ENCODE results near the gene CADM4.

CADM4 gene

DNA sequence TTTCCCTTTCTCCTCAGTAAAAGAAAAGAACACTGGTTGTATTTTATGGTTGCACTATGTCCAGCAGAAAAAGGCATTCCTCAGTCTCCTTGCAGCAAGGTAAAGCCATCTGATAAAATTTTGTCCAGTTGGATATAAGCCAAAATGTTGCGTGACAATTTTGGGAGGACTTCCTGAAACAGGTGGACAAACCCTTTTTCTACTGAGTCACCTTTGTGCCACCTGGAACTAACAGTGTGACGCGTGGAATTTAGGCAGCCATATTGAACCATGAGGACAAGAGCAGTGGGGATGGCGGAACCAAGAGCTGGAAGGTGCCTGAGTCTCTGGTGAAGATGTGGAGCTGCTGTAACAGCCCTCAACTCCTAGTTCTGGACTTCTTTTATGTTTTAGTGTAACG is 8.2 kb downstream of the CADM4 start:
- DNase-seq, result no peak

DNA sequence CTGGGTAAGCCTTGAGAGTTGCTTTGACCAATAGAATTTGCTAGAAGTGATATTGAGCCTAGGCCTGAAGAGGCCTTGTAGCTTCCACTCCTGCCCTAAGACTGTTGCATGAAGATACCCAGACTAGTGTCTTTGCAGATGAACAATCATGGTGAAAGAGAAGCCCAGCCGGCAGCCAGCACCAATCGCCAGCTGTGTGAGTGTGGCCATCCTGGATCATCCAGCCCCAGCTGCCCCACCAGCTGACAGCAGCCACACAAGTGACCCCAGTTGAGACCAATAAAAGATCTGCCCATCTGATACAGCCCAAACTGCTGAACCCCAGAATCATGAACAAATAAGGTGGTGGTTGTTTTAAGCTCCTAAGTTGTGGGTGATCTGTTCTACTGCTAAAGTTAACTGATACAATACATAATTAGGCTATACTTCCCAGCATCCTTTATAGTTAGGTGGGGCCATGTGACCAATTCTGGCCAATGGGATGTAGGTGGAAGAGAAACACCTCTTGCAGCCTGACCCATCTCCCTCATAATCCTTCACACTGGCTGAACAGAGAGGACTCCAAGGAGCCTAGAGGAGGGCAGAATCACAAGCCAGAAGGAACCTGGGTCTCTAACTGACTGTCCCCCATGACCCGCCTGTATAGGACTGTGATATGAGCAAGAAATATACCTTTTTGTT is 10.9 kb downstream of the CADM4 start:
- DNase-seq, result no peak

DNA sequence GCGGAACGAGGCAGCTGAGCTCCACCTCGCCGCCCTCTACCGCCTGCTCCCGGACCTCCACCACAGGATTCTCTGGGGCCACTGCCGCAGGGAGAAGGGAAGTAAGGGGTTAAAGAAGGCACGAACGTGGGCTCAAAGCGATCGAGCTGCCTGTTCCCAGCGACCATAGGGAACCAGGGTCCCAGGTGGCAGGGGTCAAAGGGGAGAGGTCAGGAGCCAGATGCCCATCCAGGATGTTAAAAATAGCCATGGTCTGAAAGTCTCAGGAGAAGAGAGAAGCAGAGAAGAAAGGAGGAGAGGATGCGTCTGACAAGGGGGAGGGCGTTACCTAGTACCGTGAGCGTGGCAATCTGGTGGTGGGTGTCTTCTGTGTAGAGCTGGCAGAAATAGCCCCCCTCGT is 12.8 kb downstream of the CADM4 start:
- no peak for DNase-seq

DNA sequence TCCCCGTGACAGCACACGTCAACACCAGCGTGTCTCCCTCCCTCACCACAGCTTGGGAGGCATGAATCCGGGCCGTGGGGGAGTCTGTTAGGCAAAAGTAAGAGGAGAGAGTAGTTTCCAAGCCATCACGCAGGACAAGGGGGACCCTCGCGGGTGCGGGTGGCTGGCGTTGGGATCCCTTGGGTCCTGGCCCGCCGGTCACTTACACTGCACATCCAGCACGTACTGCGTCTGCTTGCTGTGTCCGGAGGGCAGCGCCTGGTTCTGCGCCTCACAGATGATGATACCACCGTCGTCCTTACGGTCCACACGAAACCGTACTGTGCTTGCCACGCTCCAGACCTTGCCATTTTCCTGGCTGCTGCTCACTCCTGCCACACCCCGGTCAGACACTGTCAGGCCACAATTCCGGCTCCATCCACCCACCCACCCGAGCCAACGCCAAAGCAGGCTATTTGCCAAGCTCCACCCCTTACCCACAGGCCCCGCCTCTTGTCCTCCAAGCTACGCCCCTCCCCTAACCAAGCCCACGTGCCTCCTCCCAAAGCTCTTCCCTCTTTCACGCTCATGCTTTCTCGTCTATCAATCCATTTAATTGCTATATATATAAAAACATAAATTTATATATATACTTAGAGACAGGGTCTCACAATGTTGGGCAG is 13.6 kb downstream of the CADM4 start:
- DNase-seq, result peak; percentile 53

DNA sequence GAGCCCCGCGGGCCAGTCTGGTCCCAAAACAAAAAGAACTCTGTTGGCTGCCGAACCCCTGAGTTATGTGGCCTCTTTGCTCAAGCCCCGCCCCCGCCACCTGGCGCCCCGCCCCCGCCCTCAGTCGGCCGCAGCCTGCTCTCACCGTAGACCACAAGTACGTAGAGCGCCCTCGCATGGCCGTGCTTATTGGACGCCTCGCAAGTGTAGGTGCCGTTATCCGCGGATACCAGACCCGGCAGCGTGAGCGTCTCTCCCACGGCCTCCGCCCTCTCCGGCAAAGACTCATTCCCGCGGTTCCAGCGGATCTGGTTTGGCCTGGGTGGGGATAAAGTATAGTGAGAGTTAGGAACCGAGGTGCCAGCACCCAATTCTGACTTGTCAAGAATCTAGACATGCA is 14.7 kb downstream of the CADM4 start:
- DNase-seq, result peak; percentile 56

DNA sequence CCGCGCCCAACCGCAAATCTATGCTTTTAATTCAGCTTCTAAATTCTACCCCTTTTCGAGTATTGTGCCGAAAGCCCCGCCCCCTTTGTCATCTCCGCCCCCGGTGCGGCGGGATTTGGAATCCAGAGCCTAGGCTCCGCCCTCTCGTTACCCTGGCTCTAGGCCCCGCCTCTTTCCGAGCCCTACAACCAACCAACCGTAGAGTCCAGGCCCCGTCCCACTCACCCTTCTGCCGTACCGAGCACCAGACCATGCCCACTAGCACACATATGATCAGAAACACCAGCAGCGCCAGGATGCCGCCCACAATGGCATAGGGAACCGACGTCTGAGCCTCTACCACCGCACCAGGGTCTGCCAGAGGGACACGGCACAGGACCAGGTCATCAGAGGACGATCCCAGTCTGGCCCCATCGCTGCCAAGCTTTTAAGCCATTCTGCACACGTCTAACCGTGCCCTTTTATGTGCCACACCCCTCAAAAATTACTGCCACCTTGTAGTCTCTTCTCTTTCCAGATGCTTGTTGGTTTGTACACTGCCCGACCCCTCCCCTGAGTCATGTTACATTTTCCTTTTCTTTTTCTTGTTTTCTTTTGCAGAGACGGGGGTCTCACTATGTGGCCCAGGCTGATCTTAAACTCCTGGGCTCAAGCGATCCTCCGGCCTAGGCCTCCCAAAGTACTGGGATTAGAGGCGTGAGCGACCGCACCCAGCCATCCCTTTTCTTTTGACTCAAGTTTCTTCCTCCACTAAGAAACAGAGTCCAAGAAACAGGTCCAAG is 15.6 kb downstream of the CADM4 start:
- DNase-seq, result no peak

DNA sequence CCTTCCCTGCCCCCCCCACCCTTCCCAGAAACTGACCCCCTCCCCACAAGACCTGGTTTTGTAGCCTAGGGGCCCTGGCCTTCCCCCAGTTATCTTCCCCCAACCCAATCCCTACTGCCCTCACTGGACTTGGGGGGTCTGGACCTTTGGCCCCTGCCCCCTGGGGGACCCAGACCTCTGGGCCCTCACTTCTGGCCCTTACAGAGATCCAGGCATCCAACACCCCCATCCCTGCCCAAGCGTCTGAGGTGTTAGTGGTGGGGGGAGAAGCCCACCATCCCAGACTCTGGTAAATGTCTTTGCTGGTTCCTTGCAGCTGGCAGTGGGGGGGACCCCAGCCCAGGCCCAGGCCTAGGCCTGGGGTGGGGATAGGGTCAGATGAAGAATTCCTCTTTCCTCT is 16.7 kb downstream of the CADM4 start:
- no peak for DNase-seq

DNA sequence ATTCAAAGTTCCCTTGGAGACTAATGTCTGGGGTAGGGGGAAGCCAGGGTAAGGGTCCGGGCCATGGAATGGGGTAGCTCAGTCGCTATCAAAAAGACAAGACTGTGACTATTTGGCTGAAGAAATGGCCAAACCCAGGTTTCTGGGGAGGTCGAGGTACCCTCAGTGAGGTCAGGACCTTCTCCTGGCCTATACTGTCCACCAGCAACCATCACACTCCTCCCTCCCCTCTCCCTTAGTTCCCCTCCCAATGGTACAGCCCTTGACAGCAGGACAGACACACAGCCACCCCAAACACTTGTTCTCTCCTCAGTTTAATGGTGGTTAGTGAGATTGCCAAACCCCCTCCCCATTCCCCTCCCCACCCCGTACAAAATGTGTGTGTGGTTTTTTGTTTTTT is 17.6 kb downstream of the CADM4 start:
- DNase-seq, result no peak

DNA sequence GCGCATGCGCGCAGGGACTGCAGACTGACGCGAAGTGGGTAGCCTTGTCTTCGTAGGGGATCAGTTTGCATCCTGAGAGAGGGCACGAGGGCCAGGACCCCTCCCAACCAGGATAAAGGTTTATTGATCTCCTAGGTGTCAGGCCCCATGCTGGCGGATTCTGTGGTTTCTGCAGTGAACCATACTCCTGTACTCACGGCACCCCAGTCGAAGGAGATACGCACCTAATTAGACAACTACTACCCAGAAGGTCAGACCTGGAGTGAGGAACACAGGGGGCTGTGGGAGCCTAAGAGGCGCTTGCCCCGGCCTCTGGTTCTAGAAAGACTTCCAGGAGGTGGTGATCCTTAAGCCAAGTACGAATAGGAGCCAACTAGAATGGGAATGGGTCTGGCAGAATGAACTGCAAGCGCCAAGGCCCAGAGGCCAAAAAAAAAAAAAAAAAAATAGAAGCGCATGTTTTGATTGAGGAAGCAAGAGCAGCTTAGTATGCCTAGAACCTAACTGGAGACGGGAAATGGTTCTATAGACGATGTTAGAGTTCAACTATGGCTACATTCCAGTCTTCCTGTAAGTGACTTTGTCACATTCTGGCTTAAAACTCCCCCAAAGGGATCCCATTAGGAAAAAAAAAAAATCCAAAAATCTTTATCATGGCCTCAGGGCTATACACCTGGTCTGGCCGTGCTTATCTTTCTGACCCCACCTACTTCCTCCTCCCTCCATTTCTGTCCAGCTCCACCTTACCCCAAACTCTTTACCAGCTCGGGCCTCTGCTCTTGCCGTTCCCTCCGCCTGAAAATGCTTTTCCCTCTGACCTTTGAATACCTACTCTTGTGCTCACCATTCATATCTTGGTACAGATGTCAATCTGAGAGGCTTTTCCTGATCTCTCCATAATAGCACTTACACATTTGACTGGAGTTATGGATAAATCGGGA is 19.3 kb downstream of the CADM4 start:
- no peak for DNase-seq

DNA sequence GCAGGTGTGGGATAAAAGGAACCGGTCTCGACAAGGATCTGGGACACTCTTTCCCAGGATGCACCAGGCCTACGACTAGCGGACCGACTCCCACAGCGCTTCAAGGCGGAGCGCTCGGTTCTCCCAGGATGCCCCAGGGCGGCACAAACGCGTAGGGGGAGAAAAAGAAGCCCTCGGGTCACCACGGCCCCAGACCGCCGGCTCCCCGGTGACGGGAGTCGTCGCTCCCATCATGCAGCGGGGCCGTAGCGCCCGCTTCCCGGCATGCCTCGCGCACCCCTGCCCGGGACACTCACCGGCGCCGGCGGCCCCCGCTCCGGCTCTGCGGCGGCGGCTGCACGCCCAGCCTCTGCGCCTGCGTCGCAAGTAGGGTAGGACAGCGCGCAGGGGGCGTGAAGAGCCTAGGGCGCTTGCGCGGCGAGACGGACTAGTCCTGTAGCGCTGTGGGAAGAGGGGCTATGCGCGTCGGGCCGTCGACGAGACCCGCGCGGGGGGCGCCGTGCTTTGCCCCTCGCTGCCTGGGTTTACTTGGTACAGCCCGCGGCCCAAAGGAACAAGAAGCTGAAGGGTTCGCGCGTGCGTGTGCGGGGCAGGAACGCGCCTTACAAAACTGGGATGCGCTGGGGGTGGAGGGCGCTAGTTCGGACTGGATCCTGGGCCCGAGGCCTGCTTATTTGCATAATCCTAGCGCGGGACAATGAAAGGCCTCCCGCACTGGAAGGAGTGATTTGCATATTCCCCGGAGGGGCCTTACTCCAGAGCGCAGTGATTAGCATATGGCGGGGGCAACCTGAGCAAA is 20.2 kb downstream of the CADM4 start, which contains the start of gene ZNF428:
TSS of gene ZNF428 (minus strand) at position 368 of the 799 bp plus-strand sequence. CDS start 5,325 bp downstream, outside the sequence.
- peak; percentile 91 for DNase-seq

DNA sequence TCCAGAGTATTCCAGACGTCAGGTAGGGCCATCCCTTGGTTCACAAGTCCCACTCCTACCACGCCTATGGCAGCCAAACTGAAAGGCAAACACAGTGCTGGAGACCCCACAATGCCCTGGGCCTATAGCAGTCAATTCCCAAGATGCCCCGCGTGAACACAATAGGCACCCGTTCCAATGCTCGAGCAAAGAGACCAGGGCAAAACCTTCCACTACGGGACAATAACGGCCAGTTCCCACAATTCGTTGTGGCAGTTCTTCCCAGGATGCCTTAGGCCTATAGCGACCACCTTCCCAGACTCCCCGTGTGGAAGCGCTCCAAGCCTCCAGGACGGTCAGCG is 20.8 kb downstream of the CADM4 start:
- no peak for DNase-seq

DNA sequence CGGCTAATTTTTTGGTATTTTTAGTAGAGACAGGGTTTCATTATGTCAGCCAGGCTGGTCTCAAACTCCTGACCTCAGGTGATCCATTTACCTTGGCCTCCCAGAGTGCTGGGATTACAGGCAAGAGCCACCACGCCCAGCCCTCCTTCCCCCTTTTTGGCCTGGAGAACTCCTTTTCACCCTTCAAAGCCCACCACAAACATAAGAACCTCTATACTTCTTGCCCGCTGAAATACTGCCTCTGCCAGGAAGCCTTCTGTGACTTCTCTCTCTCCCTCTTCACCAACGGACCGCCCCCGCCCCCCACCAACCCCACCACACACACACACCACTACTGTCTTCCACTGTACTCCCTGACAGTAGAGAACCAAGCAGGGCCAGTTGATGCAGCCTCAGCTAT is 22.7 kb downstream of the CADM4 start:
- DNase-seq, result no peak

DNA sequence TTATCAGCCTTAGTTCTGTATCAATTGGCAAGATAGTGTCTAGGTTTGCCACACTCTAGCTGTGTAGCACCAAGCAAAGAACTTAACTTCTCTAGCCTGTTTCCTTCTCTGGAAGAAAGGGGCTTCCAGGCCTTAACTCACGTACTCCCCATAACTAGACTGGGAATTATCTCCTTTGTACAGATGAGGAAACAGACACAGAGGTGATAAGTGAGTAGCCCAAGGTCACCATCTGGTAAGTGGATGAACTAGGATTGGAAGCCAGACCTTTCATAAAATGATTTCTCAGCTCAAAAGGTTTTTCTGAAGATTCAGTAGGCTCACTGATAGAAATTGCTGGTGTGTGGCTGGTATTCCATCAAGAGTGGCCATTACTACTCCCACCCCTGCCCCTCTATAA is 23.3 kb downstream of the CADM4 start:
- no peak for DNase-seq

DNA sequence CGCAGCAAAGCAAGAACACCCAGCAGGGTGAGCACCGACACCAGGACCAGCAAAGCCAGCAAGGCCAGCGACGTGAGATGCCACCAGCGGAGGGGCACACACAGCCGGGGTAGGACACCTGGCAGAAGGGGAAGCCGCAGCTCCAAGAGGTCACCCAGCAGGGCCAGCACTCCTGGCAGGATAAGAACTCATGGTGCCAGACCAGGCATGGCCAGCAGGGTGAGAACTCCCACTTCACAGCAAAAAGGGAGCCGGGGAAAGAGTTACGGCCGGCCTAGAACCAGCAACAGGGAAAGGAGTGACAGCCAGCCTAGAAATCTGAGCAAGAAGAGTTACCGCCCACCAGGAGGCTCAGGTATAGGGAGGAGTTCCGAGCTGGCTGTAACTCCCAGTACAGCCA is 27.3 kb downstream of the CADM4 start:
- DNase-seq, result no peak

DNA sequence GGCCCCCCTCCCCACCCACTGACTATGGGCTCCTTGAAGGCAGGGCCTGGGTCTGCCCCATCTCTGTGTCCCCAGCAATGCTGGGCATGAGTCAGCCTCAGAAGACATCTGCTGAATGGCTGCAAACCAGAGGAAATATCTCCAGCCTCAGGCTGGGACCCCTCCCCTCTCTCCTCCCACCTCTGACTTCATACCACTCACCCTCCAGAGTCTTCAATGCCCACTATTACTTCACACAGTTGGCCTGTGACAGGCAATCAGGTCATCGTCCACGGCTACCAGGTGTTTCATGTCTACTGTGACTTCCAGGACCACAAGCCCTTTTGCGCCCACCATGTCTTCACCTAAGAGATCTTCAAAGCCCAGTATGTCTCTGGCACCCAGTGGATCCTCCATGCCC is 27.9 kb downstream of the CADM4 start, which contains the start of gene SRRM5:
TSS of gene SRRM5 (plus strand) at position 301 of the 400 bp plus-strand sequence. CDS start at position 335, 34 bp downstream.
- no peak for DNase-seq

DNA sequence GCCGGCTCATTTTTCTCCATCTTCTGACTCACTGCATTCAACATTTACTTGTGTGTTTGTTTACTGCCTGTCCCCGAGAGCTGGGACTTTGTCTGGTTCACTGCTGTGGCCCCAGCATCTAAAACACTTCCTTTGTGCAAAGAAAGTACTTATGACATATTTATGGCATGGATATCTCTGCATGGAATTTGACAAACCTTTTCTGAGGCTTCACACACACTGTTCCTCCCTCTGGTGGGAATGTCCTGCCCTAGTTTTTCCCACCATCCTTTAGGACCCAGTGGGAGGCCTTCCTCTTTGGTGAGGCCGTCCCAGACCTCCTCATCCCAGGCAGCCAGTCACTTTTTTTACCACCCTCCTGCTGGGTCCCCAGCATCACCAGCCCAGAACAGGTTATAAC is 29.2 kb downstream of the CADM4 start:
- no peak for DNase-seq

DNA sequence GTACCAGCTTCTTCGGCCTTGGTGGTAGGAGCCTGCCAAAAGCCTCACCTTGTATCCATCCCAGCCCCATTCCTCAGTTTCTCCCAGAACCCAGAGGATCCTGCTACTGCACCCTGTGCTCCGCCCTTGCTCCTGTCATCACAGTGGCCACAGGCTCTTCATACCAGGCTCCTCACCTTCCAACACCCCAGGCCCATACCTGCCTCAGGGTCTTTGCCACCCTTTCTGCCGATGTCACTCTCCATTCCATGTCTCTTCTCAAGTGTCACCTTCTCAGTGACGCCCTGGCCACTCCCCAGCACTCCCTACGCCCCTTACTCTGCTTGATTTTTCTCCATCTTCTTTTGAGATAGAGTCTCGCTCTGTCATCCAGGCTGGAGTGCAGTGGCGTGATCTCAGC is 29.8 kb downstream of the CADM4 start:
- DNase-seq, result no peak

DNA sequence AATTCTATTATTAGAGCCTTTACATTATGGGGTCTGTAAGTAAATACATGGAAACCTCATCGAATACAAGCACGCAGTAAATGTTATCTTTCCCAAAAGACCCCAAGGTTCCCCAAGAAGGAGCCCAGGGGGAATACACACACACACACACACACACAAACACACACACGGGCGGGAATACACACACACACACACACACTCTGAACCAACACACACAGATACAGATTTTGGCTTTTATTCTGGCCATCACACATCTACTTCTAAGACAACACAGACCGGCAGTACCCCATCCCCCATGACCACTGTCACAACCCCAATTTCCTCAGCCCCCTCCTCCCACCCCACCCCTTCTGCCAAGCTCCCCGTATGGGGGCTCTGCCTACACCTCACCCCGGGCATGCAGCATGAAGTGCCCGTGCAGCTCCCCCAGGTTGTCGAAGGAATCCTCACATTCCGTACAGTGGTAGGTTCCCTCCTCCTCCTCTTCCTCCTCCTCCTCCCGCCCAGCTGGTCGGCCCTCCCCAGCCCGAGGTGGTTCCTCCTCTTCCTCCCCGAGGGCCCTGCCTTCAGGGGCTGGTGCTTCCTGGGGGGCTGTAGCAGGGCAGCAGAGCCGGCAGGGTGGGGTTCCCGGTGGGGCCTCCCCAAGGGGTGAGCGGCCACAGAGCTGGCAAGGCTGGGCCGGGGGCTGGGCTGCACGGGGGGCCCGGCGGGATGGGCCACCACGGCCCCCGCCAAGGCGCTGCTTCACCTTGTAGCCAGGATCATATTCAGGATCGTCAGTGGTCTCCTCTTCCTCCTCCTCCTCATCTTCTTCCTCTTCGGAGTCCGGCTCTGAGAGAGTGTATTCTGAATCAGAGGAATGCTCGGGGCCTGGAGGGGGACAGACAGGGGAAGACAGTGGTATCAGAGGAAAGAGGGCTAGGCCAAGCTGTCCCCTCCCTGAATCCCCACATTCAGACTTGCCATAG is 32.1 kb downstream of the CADM4 start:
- no peak for DNase-seq

DNA sequence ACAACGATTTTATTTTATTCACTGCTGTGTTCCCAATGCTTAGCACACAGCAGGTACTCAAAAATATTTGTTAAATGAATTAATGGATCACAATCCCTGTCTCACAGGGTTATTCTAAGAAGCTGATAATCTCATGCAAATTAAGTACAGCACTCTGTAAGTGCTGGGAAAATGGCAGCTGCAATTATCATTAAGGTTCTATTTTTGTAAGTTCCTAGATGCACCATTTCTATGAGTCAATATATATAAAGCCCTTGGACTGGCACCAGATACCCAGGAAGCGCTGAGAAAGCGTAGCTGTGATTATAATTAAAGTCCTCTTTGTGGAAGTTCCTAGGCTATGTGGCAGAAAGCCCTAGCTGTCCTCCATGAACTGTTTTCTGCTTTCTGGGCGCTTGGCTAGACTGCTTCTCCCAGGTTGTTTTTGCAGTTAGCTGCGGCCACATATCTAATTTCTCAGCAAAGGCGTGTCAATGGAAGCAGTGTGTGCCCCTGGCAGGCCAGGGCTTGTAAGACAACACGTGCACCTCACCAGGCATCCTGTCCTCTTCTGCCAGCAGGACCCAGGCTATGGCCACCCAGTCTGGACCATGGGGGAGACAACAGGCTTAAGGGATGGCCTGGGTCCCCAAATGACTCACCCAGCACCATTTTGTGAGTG is 33.0 kb downstream of the CADM4 start:
- no peak for DNase-seq

Data from inflammatory macrophage treated with lipopolysaccharide for 4 hours (primary cell).